ENCODE data around the gene HNRNPL. TPM values are rescaled to one million over a fixed set of nuclear protein-coding genes. Genes with fewer than 3 reads are reported as not detected.

The HNRNPL gene
- total and polyA plus RNA-seq, 10 of the 15 experiments (the other 5 are each of a cell fraction or from before 2014, with no cell fraction given) = 32.5 to 512 (median 306) TPM

GRCh38 chr19:38877781-38878574 is 28.2 kb upstream of the HNRNPL start, which contains the start of gene RINL (continued):
- peak; percentile 31; the same call in 1 of the 2 replicates for TF ChIP-seq GATAD2B (conservative IDR thresholded peaks at IDR 0.05; ENCODE audit: low read depth)
- TF ChIP-seq TARDBP (IDR thresholded peaks at IDR 0.05; ENCODE audit: borderline replicate concordance) = no peak
- TF ChIP-seq HDGF (IDR thresholded peaks at IDR 0.05) = peak; percentile 98
- no peak for TF ChIP-seq NFIC (IDR thresholded peaks at IDR 0.05; ENCODE audit: low read depth, low read length)
- 0 out of 2 replicates have a peak, but pooled peaks have one; percentile 13 for TF ChIP-seq ATF7 (IDR thresholded peaks at IDR 0.05; ENCODE audit: low read depth)
- no peak for TF ChIP-seq HDAC2 (IDR thresholded peaks at IDR 0.05)
- peak; percentile 55; the same call in 1 of the 2 replicates for TF ChIP-seq LARP7 (IDR thresholded peaks at IDR 0.05)
- TF ChIP-seq CEBPB (IDR thresholded peaks at IDR 0.05; ENCODE audit: borderline replicate concordance in 1 of 2, low read depth in 2 of 2, low read length in 2 of 2) = no peak
- peak; percentile 7; the same call in 1 of the 3 replicates for TF ChIP-seq POU2F2 (IDR thresholded peaks at IDR 0.05; ENCODE audit: borderline replicate concordance, low read depth, low read length)
- TF ChIP-seq POLR2AphosphoS2 (IDR thresholded peaks at IDR 0.05; ENCODE audit: low read depth, low read length) = peak; percentile 50; the same call in 1 of the 2 replicates
- no peak for TF ChIP-seq EZH2 (IDR thresholded peaks at IDR 0.05; ENCODE audit: borderline replicate concordance, control insufficient read depth, low read depth, low read length)
- TF ChIP-seq MLLT1 (IDR thresholded peaks at IDR 0.05) = peak; percentile 60; the same call in 1 of the 2 replicates
- TF ChIP-seq IKZF1 (conservative IDR thresholded peaks at IDR 0.05) = peak; percentile 71
- TF ChIP-seq ZZZ3 (IDR thresholded peaks at IDR 0.05; ENCODE audit: control insufficient read depth, insufficient read length, low read depth) = no peak
- TF ChIP-seq BMI1 (IDR thresholded peaks at IDR 0.05; ENCODE audit: borderline replicate concordance) = no peak
- TF ChIP-seq ETV6 (conservative IDR thresholded peaks at IDR 0.05 in 1 of 2, IDR thresholded peaks at IDR 0.05 in 1 of 2; ENCODE audit: borderline replicate concordance in 1 of 2, low read depth in 1 of 2) = peak in 1 of 2 experiments; percentile 90; a peak in 2 of 4 replicates
- peak; percentile 75; the same call in 1 of the 2 replicates for TF ChIP-seq SPI1 (IDR thresholded peaks at IDR 0.05; ENCODE audit: borderline replicate concordance, insufficient read depth, low read depth, low read length)
- no peak for TF ChIP-seq RFX5 (IDR thresholded peaks at IDR 0.05; ENCODE audit: low read depth, low read length)
- peak; percentile 74; the same call in 1 of the 2 replicates for TF ChIP-seq ZBTB40 (IDR thresholded peaks at IDR 0.05; ENCODE audit: borderline replicate concordance)
- TF ChIP-seq NKRF (conservative IDR thresholded peaks at IDR 0.05) = peak; percentile 41; the same call in 1 of the 2 replicates
- 0 out of 2 replicates have a peak, but pooled peaks have one; percentile 27 for TF ChIP-seq NR2F1 (conservative IDR thresholded peaks at IDR 0.05)
- peak; percentile 53; the same call in 1 of the 2 replicates for TF ChIP-seq MTA2 (IDR thresholded peaks at IDR 0.05; ENCODE audit: low read depth)
